Measurements from ENCODE around the gene MOGAT3. TPM values are rescaled to one million over a fixed set of nuclear protein-coding genes. Genes with fewer than 3 reads are reported as not detected.

MOGAT3 gene
- total and polyA plus RNA-seq, 9 of the 15 experiments (the other 6 are each of a cell fraction or from before 2014, with no cell fraction given), result 0.07 to 0.17 (median 0.13) TPM; not detected in 6

- peak; percentile 98 for TF ChIP-seq ZBTB2 (IDR thresholded peaks at IDR 0.05)
- TF ChIP-seq GMEB1 (CRISPR knock-in tag; IDR thresholded peaks at IDR 0.05), result peak; percentile 12; the same call in 1 of the 2 replicates
- peak; percentile 91 for TF ChIP-seq HCFC1 (IDR thresholded peaks at IDR 0.05; ENCODE audit: low read depth, low read length)
- peak; percentile 85 for TF ChIP-seq BHLHE40 (IDR thresholded peaks at IDR 0.05; ENCODE audit: low read length)
- TF ChIP-seq NR1H2 (CRISPR knock-in tag; IDR thresholded peaks at IDR 0.05), result no peak
- TF ChIP-seq BRF2 (IDR thresholded peaks at IDR 0.05; ENCODE audit: borderline replicate concordance, insufficient read depth, insufficient read length), result no peak
- peak; percentile 18 to 79 for TF ChIP-seq E2F6 (IDR thresholded peaks at IDR 0.05; ENCODE audit: borderline replicate concordance in 1 of 2, extremely low read depth in 1 of 2, insufficient read depth in 1 of 2, insufficient read length in 1 of 2, low read depth in 1 of 2, low read length in 1 of 2, poor library complexity in 1 of 2, severe bottlenecking in 1 of 2)
- TF ChIP-seq RCOR1 (IDR thresholded peaks at IDR 0.05; ENCODE audit: borderline replicate concordance in 1 of 2, low read depth in 2 of 2, low read length in 2 of 2), result peak in 1 of 2 experiments; percentile 73; a peak in 1 of 4 replicates
- TF ChIP-seq NFIC (IDR thresholded peaks at IDR 0.05), result peak; percentile 39; the same call in 1 of the 2 replicates
- TF ChIP-seq ARNT (IDR thresholded peaks at IDR 0.05), result peak; percentile 97 to 99
- peak; percentile 59; the same call in 1 of the 2 replicates for TF ChIP-seq SP1 (CRISPR knock-in tag; IDR thresholded peaks at IDR 0.05)
- peak; percentile 68 for TF ChIP-seq CHD1 (IDR thresholded peaks at IDR 0.05; ENCODE audit: low read length)
- no peak for TF ChIP-seq HOXB6 (CRISPR knock-in tag; IDR thresholded peaks at IDR 0.05; ENCODE audit: borderline replicate concordance)
- peak; percentile 86 for TF ChIP-seq ASH1L (IDR thresholded peaks at IDR 0.05; ENCODE audit: borderline replicate concordance, low read depth, partially characterized antibody)
- peak; percentile 63 for TF ChIP-seq E2F8 (IDR thresholded peaks at IDR 0.05; ENCODE audit: low read depth, partially characterized antibody)
- TF ChIP-seq SP2 (IDR thresholded peaks at IDR 0.05; ENCODE audit: extremely low read depth, low read depth, low read length, poor library complexity, severe bottlenecking), result no peak
- TF ChIP-seq SNAPC5 (CRISPR knock-in tag; IDR thresholded peaks at IDR 0.05), result no peak
Measured at GRCh38 chr7:101217388-101218235, 16.8 kb upstream of the MOGAT3 start, which contains the start of the genes PLOD3 and ZNHIT1 (continued).

Measured in K562 (cell line).